Astrocyte of the spinal cord (primary cell): ENCODE measurements around the gene FOXD2.

Experiments
- DNase-seq: peaks from one replicate; pipeline ENCODE4 v3.0.0; 2011; ENCODE audit warnings: low read depth, low spot score
- H3K4me3 ChIP-seq: 2 replicates; pipeline ENCODE4 v1.5.1; 2011; ENCODE audit warnings: low read depth, mild to moderate bottlenecking, low read length, moderate library complexity
- in situ Hi-C: cut with HindIII; loops from 2 replicates; pipeline ENCODE4 v1.10.0; 2017; ENCODE audit warnings: low sequenced_read_pairs
- TF ChIP-seq, protein P1 (sequence below): IDR thresholded peaks from 2 replicates; pipeline ENCODE4 v1.5.1; 2012; ENCODE audit warnings: low read depth, mild to moderate bottlenecking, low read length, inconsistent platforms

Gene FOXD2

DNA sequence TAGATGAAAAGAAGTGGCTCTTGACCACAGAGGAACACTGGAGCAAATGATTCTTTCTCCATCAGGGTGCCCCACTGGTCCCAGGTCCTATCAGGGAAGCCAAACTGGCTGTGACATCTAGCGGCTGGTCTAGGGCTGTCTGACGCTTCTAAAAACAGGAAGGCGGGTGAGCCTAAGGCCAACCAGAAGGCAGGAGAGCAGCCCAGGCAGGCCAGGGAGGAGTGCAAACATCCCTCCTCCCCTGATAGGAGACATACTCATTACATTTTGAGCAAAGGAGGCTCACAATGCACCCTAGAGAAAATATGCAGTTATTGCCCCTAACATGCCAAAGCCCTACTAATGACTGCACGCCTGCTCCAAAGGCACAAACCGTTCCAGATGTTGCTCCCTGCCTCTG is 32.1 kb upstream of the FOXD2 start:
- in situ Hi-C loops, result no loop called here
- TF ChIP-seq, protein P1, sequence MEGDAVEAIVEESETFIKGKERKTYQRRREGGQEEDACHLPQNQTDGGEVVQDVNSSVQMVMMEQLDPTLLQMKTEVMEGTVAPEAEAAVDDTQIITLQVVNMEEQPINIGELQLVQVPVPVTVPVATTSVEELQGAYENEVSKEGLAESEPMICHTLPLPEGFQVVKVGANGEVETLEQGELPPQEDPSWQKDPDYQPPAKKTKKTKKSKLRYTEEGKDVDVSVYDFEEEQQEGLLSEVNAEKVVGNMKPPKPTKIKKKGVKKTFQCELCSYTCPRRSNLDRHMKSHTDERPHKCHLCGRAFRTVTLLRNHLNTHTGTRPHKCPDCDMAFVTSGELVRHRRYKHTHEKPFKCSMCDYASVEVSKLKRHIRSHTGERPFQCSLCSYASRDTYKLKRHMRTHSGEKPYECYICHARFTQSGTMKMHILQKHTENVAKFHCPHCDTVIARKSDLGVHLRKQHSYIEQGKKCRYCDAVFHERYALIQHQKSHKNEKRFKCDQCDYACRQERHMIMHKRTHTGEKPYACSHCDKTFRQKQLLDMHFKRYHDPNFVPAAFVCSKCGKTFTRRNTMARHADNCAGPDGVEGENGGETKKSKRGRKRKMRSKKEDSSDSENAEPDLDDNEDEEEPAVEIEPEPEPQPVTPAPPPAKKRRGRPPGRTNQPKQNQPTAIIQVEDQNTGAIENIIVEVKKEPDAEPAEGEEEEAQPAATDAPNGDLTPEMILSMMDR, result no peak
- no peak for DNase-seq

DNA sequence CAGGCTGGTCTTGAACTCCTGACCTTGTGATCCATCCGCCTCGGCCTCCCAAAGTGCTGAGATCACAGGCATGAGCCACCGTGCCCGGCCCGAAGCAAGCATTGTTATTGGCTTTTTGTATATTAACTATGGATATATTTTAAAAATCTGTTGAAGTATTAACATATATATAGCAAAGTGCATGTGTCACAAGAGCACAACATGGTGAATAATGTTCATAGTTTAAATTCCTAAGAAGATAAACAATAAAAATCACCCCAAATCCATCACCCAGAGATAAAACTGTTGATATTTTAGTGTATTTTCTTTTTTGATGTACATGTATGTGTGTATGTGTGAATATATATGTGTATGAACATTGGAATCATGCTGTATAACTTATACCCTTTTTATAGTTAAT is 30.9 kb upstream of the FOXD2 start:
- in situ Hi-C loops, result no loop called here
- no peak overlapping the region for H3K4me3 ChIP-seq
- no peak for DNase-seq
- TF ChIP-seq, protein P1, result no peak

More for the DNA sequence above, 32.1 kb upstream of the FOXD2 start:
- no peak overlapping the region for H3K4me3 ChIP-seq

DNA sequence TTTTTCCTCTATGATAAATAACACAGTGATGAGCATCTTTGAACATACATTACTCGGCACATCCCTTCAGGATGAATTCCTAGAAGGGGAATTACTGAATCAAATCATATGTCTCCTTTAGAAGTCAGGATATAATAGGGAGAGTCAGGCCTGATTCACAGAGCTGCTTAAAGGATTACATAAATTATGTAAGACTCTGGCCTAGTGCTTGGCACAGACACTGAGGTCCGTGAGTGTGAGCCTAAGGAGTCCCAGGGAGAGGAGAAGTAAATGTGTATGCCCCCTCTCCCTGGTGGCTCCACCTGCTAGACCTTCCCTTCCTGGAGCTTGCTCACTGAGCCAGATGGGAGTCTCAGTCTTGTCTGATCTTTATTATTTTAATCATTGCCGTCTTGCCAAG is 30.4 kb upstream of the FOXD2 start:
- TF ChIP-seq, protein P1, result no peak
- DNase-seq, result no peak
- in situ Hi-C loops, result no loop called here
- no peak overlapping the region for H3K4me3 ChIP-seq

DNA sequence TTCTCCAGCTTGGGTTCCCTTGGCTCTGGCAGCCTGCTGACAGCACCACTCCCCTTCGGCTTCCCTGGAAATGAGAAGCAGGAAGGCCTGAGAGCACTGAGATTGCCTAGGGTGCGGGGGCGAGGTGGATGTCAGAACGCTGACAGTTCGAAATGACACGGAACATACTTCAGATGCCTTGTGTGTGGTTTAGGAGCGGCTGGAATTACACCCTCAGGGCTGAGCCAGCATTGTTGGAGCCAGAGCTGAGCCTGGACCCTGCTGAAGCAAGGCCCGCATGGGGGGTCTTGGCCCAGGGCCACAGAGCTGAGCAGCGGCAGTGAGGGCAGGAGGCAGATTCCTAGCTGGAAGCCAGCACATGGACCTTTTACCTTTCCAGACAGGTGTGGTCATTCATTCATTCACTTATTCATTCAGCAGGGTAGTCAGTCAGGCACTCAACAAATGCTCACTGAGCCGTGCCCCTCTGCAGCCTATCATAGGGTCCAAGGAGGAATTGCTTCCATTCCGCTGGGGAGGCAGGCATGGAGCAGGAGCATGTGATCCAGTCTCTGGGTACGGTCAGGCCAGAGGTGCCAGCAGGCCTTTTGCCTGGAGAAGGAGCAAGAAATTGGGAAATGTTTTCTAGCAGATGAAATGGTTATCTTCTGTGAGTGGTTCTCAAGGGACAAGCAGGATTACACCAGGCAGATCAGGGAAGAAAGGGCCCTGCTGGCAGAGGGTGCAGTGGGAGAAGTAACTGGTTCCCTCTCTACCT is 28.4 kb upstream of the FOXD2 start:
- in situ Hi-C loops, result no loop called here
- H3K4me3 ChIP-seq, result no peak overlapping the region
- DNase-seq, result peak; percentile 20
- TF ChIP-seq, protein P1, result no peak

DNA sequence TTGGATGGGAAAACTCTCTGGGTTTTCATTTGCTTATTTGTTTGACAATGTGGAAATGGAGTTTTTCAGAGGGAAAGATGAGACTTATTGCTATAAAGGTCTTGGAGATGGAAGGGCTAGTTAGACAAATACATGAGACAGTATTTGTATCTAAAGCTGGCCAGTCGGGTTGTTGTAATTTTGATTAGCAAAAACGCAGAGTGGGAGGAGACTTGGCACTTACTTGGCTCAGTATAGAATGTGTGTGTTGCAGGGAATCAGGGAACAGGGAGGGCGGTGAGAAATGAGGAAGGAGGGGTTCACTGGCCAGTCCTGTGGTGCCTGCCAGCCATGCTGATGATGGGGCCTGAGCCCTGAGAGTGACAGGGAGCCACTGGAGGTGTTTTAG is 27.8 kb upstream of the FOXD2 start:
- TF ChIP-seq, protein P1, result no peak
- no peak overlapping the region for H3K4me3 ChIP-seq
- DNase-seq, result no peak
- in situ Hi-C loops, result no loop called here

DNA sequence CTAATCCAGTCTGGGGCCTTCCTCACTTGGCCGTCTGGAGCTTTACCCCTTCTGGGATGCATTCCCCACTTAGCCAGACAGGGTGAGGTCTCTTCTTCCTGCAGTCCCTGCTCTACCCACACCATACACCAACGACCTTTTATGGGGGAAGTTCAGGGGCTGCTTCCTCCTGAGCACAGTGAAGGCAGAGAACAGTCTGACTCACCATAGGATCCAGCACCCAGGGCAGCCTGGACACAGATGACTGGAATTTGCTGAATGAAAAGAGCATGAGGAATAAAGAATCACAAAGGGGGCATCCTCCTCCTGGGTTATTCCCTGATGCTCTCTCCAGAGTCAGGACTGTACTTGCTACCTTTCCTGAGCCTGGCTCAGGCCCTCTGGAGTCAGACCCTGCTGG is 26.4 kb upstream of the FOXD2 start:
- in situ Hi-C loops, result no loop called here
- TF ChIP-seq, protein P1, result no peak
- H3K4me3 ChIP-seq, result no peak overlapping the region
- DNase-seq, result no peak
